HepG2 (cell line): ENCODE measurements around the gene RPTN. TPM values are rescaled to one million over a fixed set of nuclear protein-coding genes. Genes with fewer than 3 reads are reported as not detected.

Experiments
- ATAC-seq: fragments of 200-7000 bp; cut with Tn5 transposase; 3 replicates; pipeline ENCODE4 v1.9.1; 2020; ENCODE audit warnings: mild to moderate bottlenecking, moderate library complexity
- BruUV-seq: library from RNA; stranded (reverse); fragments of 400-500 nt; replicated peaks from 2 replicates; lab custom pipeline; 2021; lab: Mats Ljungman, UMichigan
- CTCF ChIA-PET: fragments of 300-600 bp; formaldehyde crosslinking; extraction: SDS; loops from one replicate; lab custom pipeline; 2021; ENCODE audit warnings: low total read pairs, inconsistent platforms, low intra/inter-chr PET ratio; lab: Yijun Ruan, JAX
- POLR2A ChIA-PET: fragments of 350-600 bp; sonication (Branson Sonifier 250); formaldehyde crosslinking; loops from one replicate; lab custom pipeline; 2020; ENCODE audit warnings: antibody characterized with exemption, inconsistent platforms; lab: Yijun Ruan, JAX
- DNase-seq: peaks from one replicate; pipeline ENCODE4 v3.0.0-alpha.2; 2015; ENCODE audit warnings: low spot score
- FAIRE-seq: peaks from 3 replicates; lab custom pipeline; 2011; peaks lifted over from hg19 to GRCh38; lab: Jason Lieb, UNC
- H2AFZ ChIP-seq: one replicate; pipeline ENCODE4 v1.6.1; 2011; ENCODE audit warnings: low read length, inconsistent platforms
- H3K27ac ChIP-seq: fragments of 300-600 bp; 3 replicates; pipeline ENCODE4 v1.8.0; 2011; ENCODE audit warnings: mixed run types, mild to moderate bottlenecking, mixed read lengths, low read length, inconsistent platforms; ENCODE audit not compliant: insufficient read depth; ENCODE audit errors: extremely low read length
- H3K27me3 ChIP-seq, 2 experiments: fragments of 200-600 bp in 1 of 2; 2 replicates in 1 of 2; 3 replicates in 1 of 2; pipeline versions ENCODE4 v1.6.0 to v1.8.0; 2011; ENCODE audit warnings: low read length in 2 of 2, mild to moderate bottlenecking in 2 of 2, moderate library complexity in 2 of 2, inconsistent platforms in 1 of 2; ENCODE audit not compliant: insufficient read depth in 2 of 2, control insufficient read depth in 1 of 2
- H3K36me3 ChIP-seq, 2 experiments: fragments of 200-600 bp in 1 of 2; replicated peaks in 1 of 2; 2 replicates in 1 of 2; 3 replicates in 1 of 2; pipeline versions ENCODE4 v1.5.1 to v1.8.0; 2011; ENCODE audit warnings: low read length in 2 of 2, inconsistent platforms in 1 of 2; ENCODE audit not compliant: insufficient read depth in 2 of 2, control insufficient read depth in 1 of 2
- H3K4me1 ChIP-seq: 2 replicates; pipeline ENCODE4 v1.5.1; 2012; ENCODE audit warnings: low read length, inconsistent platforms; ENCODE audit not compliant: insufficient read depth
- H3K4me2 ChIP-seq: 2 replicates; pipeline ENCODE4 v1.6.0; 2011; ENCODE audit warnings: low read depth, low read length, inconsistent platforms
- H3K4me3 ChIP-seq, 3 experiments: fragments of 200-600 bp in 1 of 3; sonication (generic), shearing (Covaris generic) in 1 of 3; replicated peaks in 1 of 3; 2 replicates each; pipeline ENCODE4 v1.5.1; 2011 to 2016; ENCODE audit warnings: low read length in 3 of 3, inconsistent platforms in 2 of 3, low read depth in 2 of 3, mild to moderate bottlenecking in 2 of 3, control low read depth in 1 of 3, mixed read lengths in 1 of 3; ENCODE audit not compliant: insufficient read depth in 1 of 3
- H3K79me2 ChIP-seq: one replicate; pipeline ENCODE4 v1.6.1; 2011; ENCODE audit warnings: low read length, inconsistent platforms; ENCODE audit not compliant: insufficient read depth
- H3K9ac ChIP-seq: 2 replicates; pipeline ENCODE4 v1.6.0; 2011; ENCODE audit warnings: mild to moderate bottlenecking, low read depth, low read length, inconsistent platforms; ENCODE audit not compliant: insufficient read depth
- H3K9me3 ChIP-seq: 2 replicates; pipeline ENCODE4 v1.5.1; 2012; ENCODE audit warnings: mild to moderate bottlenecking, low read length
- H4K20me1 ChIP-seq: 2 replicates; pipeline ENCODE4 v1.6.0; 2011; ENCODE audit warnings: inconsistent platforms, mild to moderate bottlenecking, low read length, moderate library complexity; ENCODE audit not compliant: insufficient read depth
- ATM ChIP-seq: fragments of 450-650 bp; IDR thresholded peaks from 2 replicates; pipeline ENCODE4 v1.7.1; 2017; ENCODE audit warnings: mild to moderate bottlenecking, borderline replicate concordance
- CREB3 ChIP-seq: sonication (generic); formaldehyde crosslinking; IDR thresholded peaks from 2 replicates; pipeline ENCODE4 v1.5.0; 2020; ENCODE audit warnings: missing genetic modification reagents
- NFRKB ChIP-seq: fragments of 450-650 bp; IDR thresholded peaks from 2 replicates; pipeline ENCODE4 v1.6.1; 2017
- ZBTB7B ChIP-seq: sonication (generic); formaldehyde crosslinking; IDR thresholded peaks from 2 replicates; pipeline ENCODE4 v1.4.0; 2020; ENCODE audit warnings: missing genetic modification reagents
- ZNF234 ChIP-seq: sonication (generic); formaldehyde crosslinking; conservative IDR thresholded peaks from 2 replicates; pipeline ENCODE4 v1.5.1; 2020; ENCODE audit warnings: mild to moderate bottlenecking, missing genetic modification reagents
- WGBS: methylation state at CpG from one replicate; pipeline ENCODE4 v1.1.6; 2017; ENCODE audit warnings: low lambda C conversion rate; 5-methylcytosine and 5-hydroxymethylcytosine counted together
- in situ Hi-C: cut with HindIII; loops from 2 replicates; pipeline ENCODE4 v1.10.0; 2017; ENCODE audit warnings: low pct_unique_long_range_greater_than_20kb; ENCODE audit not compliant: extremely low pct_ligation_motif_present
- intact Hi-C: fragments of 100-400 bp; cut with micrococcal nuclease; formaldehyde crosslinking; loops from one replicate; pipeline ENCODE4 v1.10.0; 2022; ENCODE audit not compliant: unreplicated experiment
- polyA plus RNA-seq, 8 experiments: library from polyadenylated mRNA; depleted of rRNA in 3 of 8; stranded (reverse) in 7 of 8; unstranded in 1 of 8; fragments of >200 nt; fragmentation: Illumina TruSeq in 4 of 8; extraction: Trizol in 4 of 8; gene quantifications; 2 replicates each; pipeline versions ENCODE4 v1.2.1 to v1.2.3, GENCODE V29; 2011 to 2016; ENCODE audit warnings: low read depth in 4 of 8, missing spikeins in 1 of 8, mixed read lengths in 1 of 8; ENCODE audit not compliant: insufficient read depth in 1 of 8
- total RNA-seq, 5 experiments: library from RNA; depleted of rRNA; stranded (reverse); fragments of >200 nt; fragmentation: Illumina TruSeq; extraction: Trizol; gene quantifications; 2 replicates each; pipeline ENCODE4 v1.2.3, GENCODE V29; 2016; ENCODE audit warnings: low read depth in 1 of 5

RPTN gene
- total and polyA plus RNA-seq, 2 of the 13 experiments (the other 11 are each of a cell fraction or from before 2014, with no cell fraction given): not detected

GRCh38 chr1:152104854-152105253, 54.2 kb downstream of the RPTN start:
- Histone ChIP-seq H3K9me3 (no peaks in the 10 kb centered on the region), H3K27ac (no peak overlapping the region), H3K27me3 (peaks cover 0 to 18% of the 10 kb centered on the region in 2 experiments; a peak in 2 of 5 replicates), H3K36me3 (no peaks in the 10 kb centered on the region), H3K4me1 (no peaks in the 10 kb centered on the region), H4K20me1 (no peaks in the 10 kb centered on the region), H3K4me2 (no peak overlapping the region), H3K79me2 (no peaks in the 10 kb centered on the region), H3K9ac (no peak overlapping the region), H2AFZ (no peak overlapping the region), H3K4me3 (no peak overlapping the region)
- intact Hi-C loops (no loop called here), in situ Hi-C loops (no loop called here)
- ATAC-seq (no peak), FAIRE-seq (no peak), DNase-seq (no peak)
- CTCF ChIA-PET: no interaction called here
- WGBS: 0% methylated on average over 2 of the region's 2 CpGs
- POLR2A ChIA-PET: no interaction called here
- no TSS peak for BruUV-seq
- no peak for TF ChIP-seq ZNF234 (CRISPR knock-in tag)
- no peak for TF ChIP-seq NFRKB
- TF ChIP-seq ATM: no peak
- no peak for TF ChIP-seq ZBTB7B (CRISPR knock-in tag)
- TF ChIP-seq CREB3 (CRISPR knock-in tag): no peak

Other genes starting within 250 kb of the RPTN start
- gene THEM4, start 249.7 kb downstream of the RPTN start, total RNA-seq (2016; rRNA removed; fragmentation: Illumina TruSeq; extraction: Trizol): 10.9 and 12.8 TPM in 2 replicates
- 11.2 and 13.9 TPM in 2 replicates for gene THEM4, start 249.7 kb downstream of the RPTN start, polyA plus RNA-seq (2011; rRNA removed)
- 16.8 and 25.6 TPM in 2 replicates for gene S100A10, start 165.4 kb downstream of the RPTN start, total RNA-seq (2016; rRNA removed; fragmentation: Illumina TruSeq; extraction: Trizol)
- 21.2 and 28.7 TPM in 2 replicates for gene S100A10, start 165.4 kb downstream of the RPTN start, polyA plus RNA-seq (2011; rRNA removed)
- 5.9 and 6.6 TPM in 2 replicates for gene S100A11, start 122.2 kb downstream of the RPTN start, total RNA-seq (2016; rRNA removed; fragmentation: Illumina TruSeq; extraction: Trizol)
- gene S100A11, start 122.2 kb downstream of the RPTN start, polyA plus RNA-seq (2011; rRNA removed): 32.5 and 34.4 TPM in 2 replicates
- not detected in 2 replicates for gene TCHHL1, start 70.2 kb downstream of the RPTN start, total RNA-seq (2016; rRNA removed; fragmentation: Illumina TruSeq; extraction: Trizol)
- gene TCHHL1, start 70.2 kb downstream of the RPTN start, polyA plus RNA-seq (2011; rRNA removed): not detected in 2 replicates
- gene TCHH, start 43.8 kb downstream of the RPTN start, total RNA-seq (2016; rRNA removed; fragmentation: Illumina TruSeq; extraction: Trizol): not detected in 2 replicates
- not detected in 2 replicates for gene TCHH, start 43.8 kb downstream of the RPTN start, polyA plus RNA-seq (2011; rRNA removed)
- gene HRNR, start 65.0 kb upstream of the RPTN start, total RNA-seq (2016; rRNA removed; fragmentation: Illumina TruSeq; extraction: Trizol): not detected in 2 replicates
- gene HRNR, start 65.0 kb upstream of the RPTN start, polyA plus RNA-seq (2011; rRNA removed): not detected in 2 replicates
- gene FLG, start 166.0 kb upstream of the RPTN start, total RNA-seq (2016; rRNA removed; fragmentation: Illumina TruSeq; extraction: Trizol): not detected in 2 replicates
- gene FLG, start 166.0 kb upstream of the RPTN start, polyA plus RNA-seq (2011; rRNA removed): 0.01 TPM in 1 of 2 replicates, not detected in the other
- not detected in 2 replicates for gene FLG2, start 200.8 kb upstream of the RPTN start, total RNA-seq (2016; rRNA removed; fragmentation: Illumina TruSeq; extraction: Trizol)
- gene FLG2, start 200.8 kb upstream of the RPTN start, polyA plus RNA-seq (2011; rRNA removed): not detected in 2 replicates